GM21717 (cell line): ENCODE data around the gene ABHD5.

Experiments
- ATAC-seq: cut with Tn5 transposase; IDR thresholded peaks from one replicate; pipeline ENCODE4 v1.9.1; 2021; ENCODE audit warnings: mild to moderate bottlenecking, moderate library complexity; ENCODE audit not compliant: unreplicated experiment

Gene ABHD5

DNA sequence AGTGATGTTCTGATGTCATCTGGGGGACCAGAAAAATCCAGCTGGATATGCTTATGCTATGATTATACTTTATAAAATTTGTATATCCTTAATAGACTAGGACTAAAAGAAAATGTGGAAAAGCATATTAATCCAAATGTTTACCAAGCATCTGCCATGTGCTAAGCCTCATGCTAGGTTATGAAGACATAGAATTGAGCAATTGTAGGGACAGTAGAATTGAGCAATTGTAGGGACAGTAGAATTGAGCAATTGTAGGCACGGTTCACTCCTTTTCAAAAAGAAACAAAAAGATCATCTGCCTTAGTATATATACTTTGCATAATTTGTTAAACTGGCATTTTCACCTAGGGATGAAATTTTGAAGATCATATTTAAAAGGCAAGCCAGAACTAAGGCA lies 18.3 kb downstream of the ABHD5 start:
- ATAC-seq, result no peak

DNA sequence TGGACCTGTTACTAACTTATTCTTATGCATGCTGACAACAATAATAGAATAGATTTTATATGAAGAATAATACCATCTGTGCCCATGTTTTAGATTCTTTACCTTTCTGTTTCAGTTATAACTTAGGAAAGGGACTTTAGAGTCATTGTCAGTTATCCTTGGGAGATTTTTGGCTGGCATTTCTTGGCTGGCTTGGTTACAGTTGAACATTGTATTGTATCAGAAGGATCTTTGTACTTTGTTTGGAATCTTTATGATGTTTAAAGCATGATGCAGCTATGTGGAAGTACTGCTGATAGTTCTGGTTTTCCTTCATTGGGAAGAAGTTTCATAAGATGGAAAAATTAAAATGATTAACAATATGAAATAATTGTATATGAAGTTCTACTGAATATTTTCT lies 19.9 kb downstream of the ABHD5 start:
- ATAC-seq, result no peak

DNA sequence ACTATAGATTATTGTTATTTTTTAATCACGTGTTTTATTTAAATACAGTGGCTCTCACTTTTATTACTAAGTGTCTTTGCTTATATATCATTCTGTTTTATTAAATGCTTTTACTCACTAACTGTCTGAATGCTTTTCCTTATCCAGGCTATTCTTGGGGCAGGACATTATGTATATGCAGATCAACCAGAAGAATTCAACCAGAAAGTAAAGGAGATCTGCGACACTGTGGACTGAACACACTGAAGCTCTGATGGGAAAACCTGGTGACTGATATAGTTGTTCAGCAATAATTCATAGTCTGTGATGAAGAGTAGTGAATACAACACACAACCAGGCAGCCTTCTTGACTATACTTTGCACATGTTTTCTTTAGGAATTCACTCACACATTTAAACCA lies 27.6 kb downstream of the ABHD5 start:
- no peak for ATAC-seq

DNA sequence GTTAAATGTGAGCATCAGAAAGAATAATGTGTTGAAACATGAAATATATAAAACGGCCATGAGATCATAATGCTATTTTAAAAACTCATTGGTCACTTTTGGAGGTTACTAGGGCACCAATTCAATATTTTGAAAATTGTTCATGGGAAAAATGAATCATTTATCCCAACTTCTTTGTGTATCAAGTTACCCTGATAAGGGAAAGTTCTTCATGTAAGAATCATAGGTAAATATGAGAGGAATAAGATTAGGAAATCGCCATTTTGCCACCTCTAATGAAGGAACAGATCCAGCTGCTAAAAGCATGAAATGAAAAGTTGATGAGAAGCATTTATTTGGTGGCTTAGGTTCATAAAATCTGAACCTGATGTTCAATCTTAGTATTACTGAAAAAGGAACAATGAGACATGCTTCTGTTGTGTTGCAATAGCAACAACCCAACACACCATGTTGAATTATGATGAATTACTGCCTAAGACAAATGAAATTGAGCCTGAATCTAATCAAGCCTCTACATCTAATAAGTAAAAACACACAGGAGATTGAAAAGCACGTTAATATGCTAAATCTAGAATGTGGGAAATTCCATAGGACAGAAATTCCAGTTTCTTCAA lies 32.5 kb downstream of the ABHD5 start:
- no peak for ATAC-seq

DNA sequence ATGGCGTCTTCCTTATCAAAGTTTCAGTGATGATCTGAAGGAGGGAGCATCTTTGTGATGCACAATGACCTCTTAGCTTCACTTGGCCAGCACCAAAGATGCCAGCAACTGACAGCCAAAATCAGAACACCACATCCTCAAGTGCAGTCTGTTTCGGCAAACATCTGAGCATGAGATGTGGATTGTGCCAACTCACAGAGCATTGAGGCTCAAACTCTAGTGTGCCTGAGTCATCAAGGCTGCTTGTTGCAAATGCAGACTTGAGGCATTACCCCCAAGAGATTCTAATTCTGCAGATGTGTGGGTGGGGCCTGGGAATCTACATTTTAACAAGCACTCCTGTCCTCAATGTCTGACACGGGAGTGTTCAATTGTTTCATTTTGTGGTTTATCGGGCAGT lies 35.8 kb downstream of the ABHD5 start:
- ATAC-seq, result no peak

DNA sequence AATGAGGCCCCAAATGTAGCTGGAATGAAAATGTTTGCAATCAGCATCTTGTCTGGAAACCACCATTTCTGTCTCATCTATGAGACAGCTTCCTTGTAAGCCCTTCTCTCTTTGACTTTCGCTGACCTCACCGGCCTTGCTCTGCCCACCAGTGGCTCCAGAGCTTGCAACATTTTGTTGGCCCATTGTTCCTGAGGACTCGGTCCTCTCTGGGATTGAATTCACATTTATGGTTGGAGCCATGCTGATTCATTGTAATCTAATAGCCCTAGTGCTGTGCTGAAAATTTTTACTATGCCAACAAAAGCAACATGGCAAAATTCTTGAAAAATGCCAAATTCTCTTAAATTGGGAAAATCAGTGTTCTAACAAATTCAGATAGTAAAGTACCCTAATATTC lies 37.2 kb downstream of the ABHD5 start:
- no peak for ATAC-seq

GRCh38 chr3:43728476-43728875 lies 37.7 kb downstream of the ABHD5 start:
- ATAC-seq, result no peak

DNA sequence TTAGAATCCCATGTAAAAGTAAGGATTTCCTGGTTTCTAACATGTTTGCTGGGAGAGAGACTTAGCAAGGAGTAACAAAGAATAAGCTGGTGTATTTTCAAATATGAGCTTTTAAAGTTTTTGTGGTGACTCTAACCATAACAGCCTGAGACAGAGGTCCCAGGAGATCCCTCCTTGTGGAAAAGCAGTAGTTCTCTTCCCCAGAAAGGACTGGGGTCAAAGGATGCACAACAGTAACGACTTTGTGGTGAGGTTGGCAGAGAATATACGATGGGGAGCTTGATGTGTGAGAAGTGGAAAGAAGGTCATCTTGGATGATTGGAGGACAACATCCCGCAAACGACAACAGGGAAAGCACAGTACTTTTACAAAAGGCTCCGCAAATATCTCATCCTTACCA lies 38.2 kb downstream of the ABHD5 start:
- no peak for ATAC-seq

- no peak for ATAC-seq
These were observed 39.1 kb downstream of the ABHD5 start for GRCh38 chr3:43729707-43730414.

DNA sequence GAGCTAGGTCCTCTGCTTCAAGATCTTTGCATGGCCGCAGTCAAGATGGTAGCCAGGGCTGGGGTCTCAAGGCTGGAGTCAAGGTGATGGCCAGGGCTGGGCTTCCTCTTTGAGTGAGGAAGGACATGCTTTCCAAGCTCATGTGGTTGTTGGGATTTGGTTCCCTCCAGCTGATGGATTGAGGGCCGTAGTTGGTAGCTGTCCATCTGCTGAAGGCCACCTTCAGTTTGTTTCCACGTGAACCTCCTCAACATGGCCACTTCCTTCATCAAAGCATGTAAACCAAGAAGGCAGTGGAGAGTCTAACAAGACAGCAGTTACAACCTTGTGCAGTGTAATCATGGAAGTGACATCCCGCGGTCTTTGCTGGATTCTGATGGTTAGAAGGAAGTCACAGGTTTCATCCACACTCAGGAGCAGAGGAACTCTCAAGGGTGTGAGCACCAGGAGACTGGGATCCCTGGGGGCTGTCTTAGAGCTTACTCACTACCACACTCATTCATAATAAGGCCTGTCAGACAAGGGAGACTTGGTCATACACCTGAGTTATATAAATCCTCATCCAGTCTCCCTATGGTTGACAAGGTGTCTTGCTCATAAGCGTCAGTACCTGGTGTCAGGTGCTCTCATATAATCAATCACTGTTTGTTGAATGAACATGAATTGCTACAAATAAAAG lies 42.1 kb downstream of the ABHD5 start:
- no peak for ATAC-seq

- ATAC-seq, result no peak
These were observed 43.0 kb downstream of the ABHD5 start for GRCh38 chr3:43733459-43734384.

GRCh38 chr3:43734685-43735084 lies 43.9 kb downstream of the ABHD5 start:
- no peak for ATAC-seq

DNA sequence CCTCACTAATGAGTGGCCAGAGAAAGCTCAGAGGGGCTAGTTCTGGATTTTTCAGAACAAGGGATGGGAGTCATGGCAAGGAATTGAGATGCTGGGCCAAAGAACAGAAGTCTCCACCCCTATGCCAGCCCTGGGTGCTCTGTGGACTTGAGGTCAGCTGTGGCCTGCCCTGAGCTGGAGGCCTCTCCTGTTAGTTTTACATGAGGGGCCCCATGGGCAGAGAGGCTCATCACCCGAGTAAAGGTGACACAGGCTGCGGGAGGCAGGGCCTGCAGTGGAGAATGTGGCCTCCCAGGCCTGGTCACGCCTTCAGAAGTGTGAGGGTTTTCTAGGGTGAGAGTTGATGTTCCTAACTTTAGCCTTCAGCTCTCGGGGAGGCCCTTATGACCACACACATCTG lies 44.9 kb downstream of the ABHD5 start:
- ATAC-seq, result no peak

- no peak for ATAC-seq
These were observed 46.1 kb downstream of the ABHD5 start for GRCh38 chr3:43736558-43737440.

- no peak for ATAC-seq
These were observed 47.6 kb downstream of the ABHD5 start for GRCh38 chr3:43738305-43738704.

DNA sequence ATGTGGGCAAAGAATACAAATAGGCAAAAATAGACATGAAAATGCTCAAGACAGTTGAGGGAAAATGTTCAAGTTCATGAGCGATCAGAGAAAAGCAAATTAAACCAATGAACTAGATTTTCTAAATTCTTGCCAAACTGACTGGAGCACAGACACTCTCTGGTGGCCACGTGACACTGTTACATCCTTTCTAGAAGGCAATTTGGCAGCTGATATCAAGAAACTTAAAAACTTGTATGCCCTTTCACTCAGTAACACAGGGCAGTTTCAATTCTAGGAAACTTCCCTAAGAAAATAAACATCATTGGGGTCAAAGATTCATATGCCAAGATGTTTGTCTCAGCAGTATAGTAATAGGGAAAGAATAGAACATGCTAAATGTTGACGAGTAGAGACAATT lies 52.2 kb downstream of the ABHD5 start:
- no peak for ATAC-seq

GRCh38 chr3:43747641-43748040 lies 56.9 kb downstream of the ABHD5 start:
- no peak for ATAC-seq

- ATAC-seq, result no peak
These were observed 57.4 kb downstream of the ABHD5 start for GRCh38 chr3:43748179-43748578.

- ATAC-seq, result no peak
These were observed 57.9 kb downstream of the ABHD5 start for GRCh38 chr3:43748645-43749044.

DNA sequence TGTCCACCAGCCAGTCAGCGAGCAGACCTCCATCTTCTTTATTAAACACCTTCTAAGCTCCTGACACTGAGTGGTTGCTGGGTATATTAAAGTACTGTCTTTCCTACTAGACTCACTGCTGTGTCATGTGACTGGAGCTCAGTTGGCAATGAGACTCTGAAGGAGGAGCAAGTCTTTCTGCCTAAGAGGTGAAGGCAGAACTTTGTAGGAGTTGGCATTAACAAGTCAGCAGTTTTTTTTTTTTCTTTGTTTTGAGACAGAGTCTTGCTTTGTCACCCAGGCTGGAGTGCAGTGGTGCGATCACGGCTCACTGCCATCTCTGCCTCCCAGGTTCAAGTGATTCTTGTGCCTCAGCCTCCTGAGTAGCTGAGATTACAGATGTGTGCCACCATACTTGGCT lies 62.2 kb downstream of the ABHD5 start:
- no peak for ATAC-seq
